CD4-positive, alpha-beta T cell (primary cell): ENCODE measurements around the gene RPL4. TPM values are rescaled to one million over a fixed set of nuclear protein-coding genes. Genes with fewer than 3 reads are reported as not detected.

Experiments
- ATAC-seq: fragments of 200-7000 bp; cut with Tn5 transposase; one replicate; pipeline ENCODE4 v1.10.0; 2022; ENCODE audit warnings: mild to moderate bottlenecking; ENCODE audit not compliant: poor library complexity
- CTCF ChIA-PET: fragments of 350-600 bp; sonication (Branson Sonifier 250); formaldehyde crosslinking; loops from one replicate; lab custom pipeline; 2021; ENCODE audit warnings: antibody characterized with exemption, inconsistent platforms; lab: Charles Lee
- POLR2A ChIA-PET: fragments of 350-600 bp; sonication (Branson Sonifier 250); formaldehyde crosslinking; loops from one replicate; lab custom pipeline; 2021; ENCODE audit warnings: antibody characterized with exemption, inconsistent platforms; lab: Charles Lee
- DNase-seq, 14 experiments: peaks; one replicate each; pipeline ENCODE4 v3.0.0-alpha.2; 2013 to 2020; ENCODE audit warnings: mixed read lengths in 2 of 14
- H3K27ac ChIP-seq, 2 donors: one replicate each; pipeline versions ENCODE4 v1.5.1 to v1.7.0; 2013; ENCODE audit warnings: low read length in 2 of 2, low read depth in 1 of 2, mild to moderate bottlenecking in 1 of 2
- H3K27me3 ChIP-seq, 2 experiments: 1 replicate in 1 of 2; 2 replicates in 1 of 2; pipeline versions ENCODE4 v1.6.1 to v1.7.0; 2013; ENCODE audit warnings: low read length in 2 of 2, control low read depth in 1 of 2, mild to moderate bottlenecking in 1 of 2, moderate library complexity in 1 of 2; ENCODE audit not compliant: insufficient read depth in 2 of 2, control insufficient read depth in 1 of 2
- H3K36me3 ChIP-seq: one replicate; pipeline ENCODE4 v1.6.1; 2013; ENCODE audit warnings: low read length, control low read depth; ENCODE audit not compliant: insufficient read depth
- H3K4me1 ChIP-seq: one replicate; pipeline ENCODE4 v1.6.1; 2013; ENCODE audit warnings: low read length, control low read depth; ENCODE audit not compliant: insufficient read depth
- H3K4me3 ChIP-seq: one replicate; pipeline ENCODE4 v1.5.1; 2013; ENCODE audit warnings: mild to moderate bottlenecking, low read length, moderate library complexity
- H3K9me3 ChIP-seq, 2 experiments: 1 replicate in 1 of 2; 2 replicates in 1 of 2; pipeline versions ENCODE4 v1.6.1 to v1.7.0; 2013; ENCODE audit warnings: low read length in 2 of 2, mild to moderate bottlenecking in 2 of 2, control low read depth in 1 of 2, moderate library complexity in 1 of 2; ENCODE audit not compliant: control insufficient read depth in 1 of 2, insufficient read depth in 1 of 2
- H3K27ac Mint-ChIP-seq: one replicate; pipeline ENCODE4 v1.8.0; 2020; ENCODE audit warnings: mixed read lengths
- H3K27me3 Mint-ChIP-seq: one replicate; pipeline ENCODE4 v1.8.0; 2021; ENCODE audit warnings: mixed read lengths
- H3K36me3 Mint-ChIP-seq: one replicate; pipeline ENCODE4 v1.8.0; 2021; ENCODE audit warnings: low read depth, mixed read lengths
- H3K4me1 Mint-ChIP-seq: one replicate; pipeline ENCODE4 v1.8.0; 2021; ENCODE audit warnings: low read depth, mixed read lengths
- H3K4me3 Mint-ChIP-seq: one replicate; pipeline ENCODE4 v1.8.0; 2020; ENCODE audit warnings: mild to moderate bottlenecking, mixed read lengths
- H3K9me3 Mint-ChIP-seq: one replicate; pipeline ENCODE4 v1.8.0; 2020; ENCODE audit warnings: mixed read lengths
- CTCF ChIP-seq: fragments of 200-600 bp; IDR thresholded peaks from one replicate; pipeline ENCODE4 v1.8.0; 2022; ENCODE audit warnings: antibody characterized with exemption, mild to moderate bottlenecking
- intact Hi-C, 2 experiments: fragments of 100-400 bp; cut with DNase I in 1 of 2; cut with micrococcal nuclease in 1 of 2; formaldehyde crosslinking; loops; one replicate each; pipeline versions ENCODE4 v1.15.1 to v1.9.0; 2023 to 2025; cut with DNase I, micrococcal nuclease
- total RNA-seq, 174 experiments: library from RNA in 2 of 174; stranded (reverse) in 2 of 174; gene quantifications; one replicate each; pipeline ENCODE4 v1.2.3 and lab custom pipeline; 2021 to 2026

The RPL4 gene
- total RNA-seq, 2 experiments from 2014 or later: 4,558 to 4,627 TPM

- Mint-ChIP-seq H3K36me3 (peaks cover 41% of the 10 kb centered on the region), H3K9me3 (no peaks in the 10 kb centered on the region), H3K4me3 (no peak overlapping the region), H3K4me1 (no peaks in the 10 kb centered on the region), H3K27ac (no peak overlapping the region), H3K27me3 (no peaks in the 10 kb centered on the region)
- intact Hi-C loops: no loop called here
- H3K27ac ChIP-seq: no peak overlapping the region
- no peaks in the 10 kb centered on the region for H3K9me3 ChIP-seq
- no peak overlapping the region for H3K4me3 ChIP-seq
- no peaks in the 10 kb centered on the region for H3K4me1 ChIP-seq
- peaks cover 10% of the 10 kb centered on the region for H3K36me3 ChIP-seq
- ChIA-PET POLR2A (interaction anchor here (1.8 kb wide), 1 partner anchor 11 kb away, joined by 7 read pairs; the partner anchor contains the start of gene ZWILCH), CTCF (no interaction called here)
- DNase-seq (no peak), ATAC-seq (no peak)
- no peaks in the 10 kb centered on the region for H3K27me3 ChIP-seq
- TF ChIP-seq CTCF: no peak
Measured at GRCh38 chr15:66515901-66516322, 11.3 kb upstream of the RPL4 start.

- H3K4me1 ChIP-seq: no peaks in the 10 kb centered on the region
- no peak overlapping the region for H3K27ac Mint-ChIP-seq
- H3K36me3 Mint-ChIP-seq: peaks cover 41% of the 10 kb centered on the region
- H3K36me3 ChIP-seq: peaks cover 7% of the 10 kb centered on the region
- TF ChIP-seq CTCF: no peak
- POLR2A ChIA-PET: interaction anchor here (1.8 kb wide), 1 partner anchor 9 kb away, joined by 7 read pairs; the partner anchor contains the start of gene ZWILCH
- DNase-seq: no peak
- H3K4me3 Mint-ChIP-seq: no peak overlapping the region
- no peaks in the 10 kb centered on the region for H3K27me3 Mint-ChIP-seq
- no peak overlapping the region for H3K4me3 ChIP-seq
- CTCF ChIA-PET: interaction anchor here (0.6 kb wide), 1 partner anchor 387 kb away, joined by 3 read pairs; no protein-coding TSS in a partner anchor
- no peaks in the 10 kb centered on the region for H3K27me3 ChIP-seq
- no peaks in the 10 kb centered on the region for H3K9me3 ChIP-seq
- H3K4me1 Mint-ChIP-seq: no peaks in the 10 kb centered on the region
- no peaks in the 10 kb centered on the region for H3K9me3 Mint-ChIP-seq
- ATAC-seq: no peak
- intact Hi-C loops: no loop called here
- H3K27ac ChIP-seq: no peak overlapping the region
Measured at GRCh38 chr15:66514586-66514985, 9.9 kb upstream of the RPL4 start.

- DNase-seq: no peak
- Mint-ChIP-seq H3K4me3 (peak overlapping the region; percentile 31), H3K4me1 (peaks cover 26% of the 10 kb centered on the region), H3K27ac (no peak overlapping the region), H3K9me3 (no peaks in the 10 kb centered on the region), H3K27me3 (no peaks in the 10 kb centered on the region), H3K36me3 (peaks cover 26% of the 10 kb centered on the region)
- H3K27me3 ChIP-seq: no peaks in the 10 kb centered on the region
- CTCF ChIA-PET: interaction anchor here (1.0 kb wide), 1 partner anchor 9 kb away, joined by 3 read pairs; no protein-coding TSS in a partner anchor
- no peaks in the 10 kb centered on the region for H3K9me3 ChIP-seq
- POLR2A ChIA-PET: no interaction called here
- intact Hi-C loops: loop anchor here in 1 of 2 experiments (5.0 to 10.0 kb wide), 4 partner anchors 196 to 1769 kb away; partner anchors contain the start of genes FEM1B and SMAD6
- no peak overlapping the region for H3K27ac ChIP-seq
- no peak for ATAC-seq
- H3K4me1 ChIP-seq: peaks cover 13% of the 10 kb centered on the region
- H3K36me3 ChIP-seq: peaks cover 2% of the 10 kb centered on the region
- TF ChIP-seq CTCF: no peak
- H3K4me3 ChIP-seq: no peak overlapping the region
Measured at GRCh38 chr15:66508293-66508883, 3.7 kb upstream of the RPL4 start.
